HepG2 (cell line): ENCODE results near the gene RAI14.

Experiments used
- ATF1 ChIP-seq: IDR thresholded peaks from 2 replicates; pipeline ENCODE4 v1.6.1; 2016; ENCODE audit warnings: mild to moderate bottlenecking, control low read depth
- CTCF ChIP-seq: sonication (generic); formaldehyde crosslinking; IDR thresholded peaks from 2 replicates; pipeline ENCODE4 v1.5.0; 2020; ENCODE audit warnings: mild to moderate bottlenecking, missing genetic modification reagents, moderate library complexity
- EZH2 ChIP-seq: conservative IDR thresholded peaks from 2 replicates; pipeline ENCODE4 v1.6.1; 2012; ENCODE audit warnings: mild to moderate bottlenecking, low read depth, low read length, moderate library complexity
- KLF6 ChIP-seq: IDR thresholded peaks from 2 replicates; pipeline ENCODE4 v1.8.0; 2016; ENCODE audit warnings: missing biosample characterization, missing genetic modification reagents
- PCBP2 ChIP-seq: fragments of 200-400 bp; formaldehyde crosslinking; optimal IDR thresholded peaks from 2 replicates; pipeline ENCODE3; 2018; ENCODE audit warnings: low read length, low read depth; ENCODE audit not compliant: poor library complexity, severe bottlenecking
- SRSF1 ChIP-seq: fragments of 200-400 bp; formaldehyde crosslinking; optimal IDR thresholded peaks from 2 replicates; pipeline ENCODE3; 2017; ENCODE audit warnings: mild to moderate bottlenecking, low read depth, low read length, moderate library complexity
- TFE3 ChIP-seq: IDR thresholded peaks from 2 replicates; pipeline ENCODE4 v1.6.1; 2016
- ZFP36 ChIP-seq: fragments of 150-350 bp; IDR thresholded peaks from 2 replicates; pipeline ENCODE4 v1.6.1; 2018; ENCODE audit warnings: borderline replicate concordance, low read length, low read depth; ENCODE audit not compliant: partially characterized antibody
- ZNF773 ChIP-seq: sonication (generic); formaldehyde crosslinking; IDR thresholded peaks from 2 replicates; pipeline ENCODE4 v1.4.0; 2020; ENCODE audit warnings: missing genetic modification reagents, borderline replicate concordance

GRCh38 chr5:34751807-34752736 is 95.9 kb downstream of the RAI14 start:
- no peak for TF ChIP-seq ZNF773 (CRISPR knock-in tag)
- TF ChIP-seq ATF1 (CRISPR knock-in tag) = no peak
- TF ChIP-seq PCBP2 = no peak
- TF ChIP-seq ZFP36 = no peak
- no peak for TF ChIP-seq SRSF1
- TF ChIP-seq EZH2 = no peak
- no peak for TF ChIP-seq TFE3 (CRISPR knock-in tag)
- TF ChIP-seq CTCF (CRISPR knock-in tag) = no peak
- TF ChIP-seq KLF6 (CRISPR knock-in tag) = no peak
